ENCODE measurements around the gene ING2.
"Not testable (repeated sequence)": the region's sequence is repeated elsewhere in the genome, so short reads cannot be mapped to it uniquely, and the experiment has no call there.

ING2 gene, protein sequence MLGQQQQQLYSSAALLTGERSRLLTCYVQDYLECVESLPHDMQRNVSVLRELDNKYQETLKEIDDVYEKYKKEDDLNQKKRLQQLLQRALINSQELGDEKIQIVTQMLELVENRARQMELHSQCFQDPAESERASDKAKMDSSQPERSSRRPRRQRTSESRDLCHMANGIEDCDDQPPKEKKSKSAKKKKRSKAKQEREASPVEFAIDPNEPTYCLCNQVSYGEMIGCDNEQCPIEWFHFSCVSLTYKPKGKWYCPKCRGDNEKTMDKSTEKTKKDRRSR

DNA sequence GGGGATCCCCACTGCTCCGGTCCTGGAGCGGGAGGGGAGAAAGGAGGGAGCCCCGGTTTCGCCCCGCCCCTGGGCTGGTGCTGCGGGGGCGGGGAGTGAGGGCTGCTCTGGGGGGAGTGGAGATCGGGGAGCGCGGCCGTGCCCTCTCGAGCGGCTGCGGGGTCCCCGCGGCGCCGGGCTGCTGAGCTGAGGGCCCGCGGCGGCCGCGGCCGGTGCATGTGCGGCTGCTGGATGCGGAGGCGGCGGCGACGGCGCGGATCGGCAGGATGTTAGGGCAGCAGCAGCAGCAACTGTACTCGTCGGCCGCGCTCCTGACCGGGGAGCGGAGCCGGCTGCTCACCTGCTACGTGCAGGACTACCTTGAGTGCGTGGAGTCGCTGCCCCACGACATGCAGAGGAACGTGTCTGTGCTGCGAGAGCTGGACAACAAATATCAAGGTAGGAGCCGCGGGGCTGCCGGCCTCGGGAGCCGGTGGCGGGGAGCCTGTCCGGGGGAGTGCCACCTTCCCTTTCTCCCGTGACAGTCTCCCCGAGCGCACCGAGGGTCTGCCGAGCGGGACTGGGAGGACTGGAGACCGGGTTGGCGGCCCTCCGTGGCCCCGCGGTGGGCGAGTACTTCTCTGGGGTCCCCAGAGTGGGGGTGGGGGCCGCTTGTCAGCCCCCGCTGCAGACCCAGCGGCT is at the start of gene ING2:
TSS of gene ING2 (plus strand) at position 129 of the 681 bp plus-strand sequence. CDS start at position 267, 138 bp downstream.
- DNase-seq (ENCODE audit: low spot score), result peak; percentile 5

- no peak for DNase-seq (ENCODE audit: low spot score)
These were observed 49.2 kb upstream of the ING2 start for GRCh38 chr4:183455431-183456195.

- DNase-seq (ENCODE audit: low spot score), result no peak
These were observed 46.9 kb upstream of the ING2 start for GRCh38 chr4:183458005-183458404.

- DNase-seq (ENCODE audit: low spot score), result not testable (repeated sequence)
These were observed 40.8 kb upstream of the ING2 start for GRCh38 chr4:183463903-183464619.

DNA sequence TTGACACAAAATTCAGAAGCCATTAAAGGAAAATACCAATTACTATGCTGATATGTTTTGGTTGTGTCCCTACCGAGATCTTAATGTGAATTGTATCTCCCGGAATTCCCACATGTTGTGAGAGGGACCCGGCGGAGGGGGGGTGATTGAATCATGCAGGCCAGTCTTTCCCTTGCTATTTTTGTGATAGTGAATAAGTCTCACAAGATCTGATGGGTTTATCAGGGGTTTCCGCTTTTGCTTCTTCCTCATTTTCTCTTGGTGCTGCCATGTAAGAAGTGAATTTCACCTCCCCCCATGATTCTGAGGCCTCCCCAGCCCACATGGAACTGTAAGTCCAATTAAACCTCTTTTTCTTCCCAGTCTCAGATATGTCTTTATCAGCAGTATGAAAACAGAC is 39.0 kb upstream of the ING2 start:
- not testable (repeated sequence) for DNase-seq (ENCODE audit: low spot score)

DNA sequence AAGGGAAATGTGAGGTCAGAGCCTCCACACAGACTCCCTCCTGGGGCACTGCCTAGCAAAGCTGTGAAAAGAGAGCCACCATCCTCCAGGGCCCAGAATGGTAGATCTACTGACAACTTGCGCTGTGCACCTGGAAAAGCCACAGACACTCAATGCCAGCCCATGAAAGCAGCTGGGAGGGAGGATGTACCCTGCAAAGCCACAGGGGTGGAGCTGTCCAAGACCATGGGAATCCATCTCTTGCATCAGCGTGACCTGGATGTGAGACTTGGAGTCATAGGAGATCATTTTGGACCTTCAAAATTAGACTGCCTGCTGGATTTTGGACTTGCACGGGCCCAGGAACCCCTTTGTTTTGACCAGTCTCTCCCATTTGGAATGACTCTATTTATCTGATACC is 37.6 kb upstream of the ING2 start:
- DNase-seq (ENCODE audit: low spot score), result no peak

DNA sequence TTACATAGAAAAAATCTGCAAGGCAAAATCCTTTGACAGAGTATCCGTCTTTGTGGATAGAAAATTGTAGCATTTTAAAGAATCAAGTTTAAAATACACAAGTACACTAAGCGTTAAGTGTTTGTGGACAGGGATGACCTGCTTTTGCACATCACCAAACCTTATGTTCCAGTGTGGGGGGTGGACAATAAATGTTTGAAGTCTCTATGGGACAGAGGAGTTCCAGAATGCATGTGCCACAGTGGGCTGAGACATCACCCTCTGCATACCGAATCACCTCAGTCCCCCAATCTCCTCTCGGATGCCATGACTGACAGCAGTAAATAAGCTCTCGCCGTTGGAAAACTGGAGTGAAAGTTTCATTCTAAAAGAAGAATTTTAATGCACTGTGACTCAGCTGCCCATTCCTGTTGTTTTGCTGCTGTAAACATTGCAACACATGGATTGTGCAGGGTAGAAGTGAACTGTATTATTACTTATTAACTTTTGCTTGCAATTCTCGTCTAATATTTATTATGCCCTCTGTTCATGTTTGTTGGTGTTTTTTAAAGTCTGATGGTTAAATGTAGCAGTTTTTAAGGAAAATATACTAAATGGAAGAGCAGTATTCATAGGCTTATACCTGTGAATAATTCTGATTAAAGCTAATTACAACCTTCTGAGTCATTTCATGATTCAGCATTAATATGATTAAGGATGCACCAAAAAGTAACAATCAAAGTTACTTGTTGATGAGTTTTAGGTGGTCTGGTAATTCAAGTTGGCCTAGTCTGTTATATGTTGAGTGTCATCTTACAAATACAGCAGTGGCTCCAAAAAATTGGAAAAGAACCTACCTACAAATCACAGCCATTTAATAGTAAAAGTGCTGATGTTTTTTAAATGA is 36.4 kb upstream of the ING2 start:
- DNase-seq (ENCODE audit: low spot score), result no peak

DNA sequence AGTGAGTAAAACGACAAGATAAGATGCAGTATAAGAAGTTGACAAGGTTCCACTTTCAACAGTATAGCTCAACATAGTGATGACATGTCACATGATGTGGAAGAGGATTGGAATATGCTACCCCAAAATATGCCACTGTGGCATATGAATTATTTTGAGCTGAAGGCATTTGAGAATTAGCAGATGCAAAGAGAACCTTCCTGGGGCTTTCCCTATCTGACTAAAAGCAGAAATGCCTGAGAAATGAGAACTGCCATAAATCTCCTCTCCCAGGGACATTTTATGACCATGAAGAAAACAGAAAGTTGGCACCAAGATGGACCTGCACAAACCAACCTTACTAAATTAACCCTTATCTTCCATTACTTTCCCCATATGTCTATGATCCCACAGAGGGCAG is 35.6 kb upstream of the ING2 start:
- no peak for DNase-seq (ENCODE audit: low spot score)

DNA sequence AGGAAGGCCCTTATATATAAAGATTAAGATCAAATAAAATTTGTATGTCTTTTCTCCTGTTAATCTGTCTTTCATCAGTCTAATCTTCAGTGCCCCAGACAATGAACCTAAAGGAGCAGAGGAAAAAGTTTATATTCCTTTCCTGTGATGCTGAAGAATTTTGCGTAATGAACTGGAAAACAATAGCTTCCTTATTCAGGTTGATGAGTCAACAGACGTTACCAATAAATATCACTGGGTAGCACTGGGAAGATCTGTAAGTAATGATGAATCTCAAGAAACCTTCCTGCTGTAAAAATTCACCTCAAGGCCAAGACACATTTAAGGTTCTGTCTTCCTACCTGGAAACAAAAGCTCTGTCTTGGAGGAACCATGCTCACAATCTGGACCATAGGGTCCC is 34.9 kb upstream of the ING2 start:
- DNase-seq (ENCODE audit: low spot score), result no peak

GRCh38 chr4:183470821-183471220 is 34.0 kb upstream of the ING2 start:
- no peak for DNase-seq (ENCODE audit: low spot score)

- DNase-seq (ENCODE audit: low spot score), result peak; percentile 79
These were observed 32.7 kb upstream of the ING2 start for GRCh38 chr4:183471946-183472708.

GRCh38 chr4:183478123-183478522 is 26.7 kb upstream of the ING2 start:
- DNase-seq (ENCODE audit: low spot score), result no peak

GRCh38 chr4:183478926-183479325 is 25.9 kb upstream of the ING2 start:
- DNase-seq (ENCODE audit: low spot score), result no peak

DNA sequence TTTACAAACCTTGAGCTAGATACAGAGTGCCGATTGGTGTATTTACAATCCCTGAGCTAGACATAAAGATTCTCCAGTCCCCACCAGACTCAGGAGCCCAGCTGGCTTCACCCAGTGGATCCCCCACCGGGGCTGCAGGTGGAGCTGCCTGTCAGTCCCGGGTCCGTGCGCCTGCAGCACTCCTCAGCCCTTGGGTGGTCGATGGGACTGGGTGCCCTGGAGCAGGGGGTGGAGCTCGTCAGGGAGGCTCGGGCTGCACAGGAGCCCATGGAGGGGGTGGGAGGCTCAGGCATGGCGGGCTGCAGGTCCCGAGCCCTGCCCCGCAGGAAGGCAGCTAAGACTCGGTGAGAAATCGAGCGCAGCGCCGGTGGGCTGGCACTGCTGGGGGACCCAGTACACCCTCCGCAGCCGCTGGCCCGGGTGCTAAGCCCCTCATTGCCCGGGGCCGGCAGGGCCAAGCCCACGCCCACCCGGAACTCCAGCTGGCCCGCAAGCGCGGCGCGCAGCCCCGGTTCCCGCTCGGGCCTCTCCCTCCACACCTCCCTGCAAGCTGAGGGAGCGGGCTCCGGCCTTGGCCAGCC is 22.3 kb upstream of the ING2 start:
- DNase-seq (ENCODE audit: low spot score), result not testable (repeated sequence)

DNA sequence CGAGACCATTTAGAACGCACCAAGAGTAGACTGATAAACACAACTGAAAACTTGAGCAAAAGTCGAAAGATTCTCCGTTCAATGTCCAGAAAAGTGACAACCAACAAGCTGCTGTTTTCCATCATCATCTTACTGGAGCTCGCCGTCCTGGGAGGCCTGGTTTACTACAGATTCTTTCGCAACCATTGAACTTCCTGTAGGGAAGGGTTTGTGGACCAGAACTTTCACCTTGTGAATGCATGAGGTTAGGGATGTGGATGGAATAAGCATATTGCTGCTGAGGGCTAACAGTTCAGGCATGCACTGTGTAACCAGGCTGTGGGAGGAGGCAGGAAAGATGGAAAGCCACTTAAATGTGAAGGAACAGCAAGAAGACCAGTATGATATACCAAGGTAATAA is 20.9 kb upstream of the ING2 start:
- DNase-seq (ENCODE audit: low spot score), result no peak

GRCh38 chr4:183485411-183486160 is 19.3 kb upstream of the ING2 start:
- no peak for DNase-seq (ENCODE audit: low spot score)

DNA sequence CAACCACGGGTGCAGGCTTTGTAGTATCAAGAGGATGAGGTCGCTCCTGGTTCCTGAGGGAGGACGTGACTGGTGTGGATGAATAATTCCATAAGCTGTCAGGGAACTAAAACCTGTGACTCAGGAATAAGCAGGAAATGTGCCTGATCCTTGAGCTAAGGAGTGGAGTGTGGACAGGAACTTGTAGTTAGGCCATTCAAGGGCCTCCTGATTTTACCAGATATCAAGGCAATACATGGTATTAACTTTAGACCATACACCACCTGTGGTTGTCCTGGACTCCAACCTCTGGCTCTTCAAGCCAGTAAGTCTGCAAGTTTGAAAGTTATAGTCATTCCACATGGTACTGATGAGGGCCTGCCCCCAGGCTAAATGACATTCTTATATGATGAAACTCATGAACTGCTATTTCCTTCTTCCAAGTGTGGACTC is 12.1 kb upstream of the ING2 start:
- DNase-seq (ENCODE audit: low spot score), result no peak

GRCh38 chr4:183493246-183493645 is 11.6 kb upstream of the ING2 start:
- DNase-seq (ENCODE audit: low spot score), result no peak

GRCh38 chr4:183495184-183495583 is 9.7 kb upstream of the ING2 start:
- no peak for DNase-seq (ENCODE audit: low spot score)

Data from CD4-positive, alpha-beta T cell treated with Interleukin-2 at 100 ng/mL for 4 hours (primary cell).